GM19025 (cell line): Measurements from ENCODE around the gene TMEM82.
"Not testable (repeated sequence)": the region's sequence is repeated elsewhere in the genome, so short reads cannot be mapped to it uniquely, and the experiment has no call there.

Experiments
- ATAC-seq: cut with Tn5 transposase; IDR thresholded peaks from one replicate; pipeline ENCODE4 v1.9.1; 2021; ENCODE audit warnings: mild to moderate bottlenecking, low read depth, moderate library complexity; ENCODE audit not compliant: unreplicated experiment

TMEM82 gene

DNA sequence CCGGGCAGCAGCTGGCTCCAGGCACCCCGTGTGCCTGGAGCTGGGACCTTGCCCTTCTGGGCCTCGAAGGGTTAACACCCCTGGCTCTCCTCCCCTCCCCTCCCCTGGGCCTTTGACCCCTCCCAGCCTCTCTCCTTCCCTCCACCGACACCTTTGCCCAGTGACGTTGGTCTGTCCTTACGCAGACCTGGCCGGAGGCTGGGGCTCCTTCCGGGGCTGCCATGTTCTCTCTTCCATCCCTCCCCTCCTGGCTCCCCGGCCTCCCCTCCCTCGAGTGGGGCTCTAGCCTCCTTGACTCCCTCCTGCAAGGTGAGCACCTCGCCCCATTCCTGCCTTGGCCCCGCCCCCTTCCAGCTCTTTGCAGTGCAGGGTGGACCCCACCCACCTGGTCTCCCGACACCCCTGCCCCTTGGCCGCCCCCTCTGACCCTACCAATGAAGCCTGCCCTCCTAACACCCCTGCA, at the start of gene TMEM82:
Gene TMEM82, plus strand, starts transcription at position 161 of the 463 bp plus-strand sequence. Its CDS starts 61 bp downstream, at position 222.
- ATAC-seq, result no peak

DNA sequence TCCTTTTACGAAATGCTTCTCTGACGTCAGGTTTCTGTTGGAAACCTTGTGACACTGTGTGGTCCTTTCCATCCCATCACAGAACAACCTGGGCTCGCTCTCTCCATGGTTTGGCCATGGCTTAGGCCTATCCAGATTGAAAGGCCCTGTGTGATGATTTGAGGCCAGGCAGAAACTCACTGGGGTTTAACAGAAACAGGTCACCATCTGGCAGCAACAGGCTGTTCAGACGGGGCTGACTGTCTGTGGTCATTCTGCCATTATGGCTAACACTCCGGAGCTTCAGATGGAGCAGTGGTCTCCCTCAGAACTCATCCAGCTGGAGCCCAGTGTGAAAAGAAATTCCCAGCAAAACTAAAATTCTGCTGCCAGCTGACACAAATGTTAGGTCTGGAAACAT, 48.9 kb upstream of the TMEM82 start:
- ATAC-seq, result no peak

DNA sequence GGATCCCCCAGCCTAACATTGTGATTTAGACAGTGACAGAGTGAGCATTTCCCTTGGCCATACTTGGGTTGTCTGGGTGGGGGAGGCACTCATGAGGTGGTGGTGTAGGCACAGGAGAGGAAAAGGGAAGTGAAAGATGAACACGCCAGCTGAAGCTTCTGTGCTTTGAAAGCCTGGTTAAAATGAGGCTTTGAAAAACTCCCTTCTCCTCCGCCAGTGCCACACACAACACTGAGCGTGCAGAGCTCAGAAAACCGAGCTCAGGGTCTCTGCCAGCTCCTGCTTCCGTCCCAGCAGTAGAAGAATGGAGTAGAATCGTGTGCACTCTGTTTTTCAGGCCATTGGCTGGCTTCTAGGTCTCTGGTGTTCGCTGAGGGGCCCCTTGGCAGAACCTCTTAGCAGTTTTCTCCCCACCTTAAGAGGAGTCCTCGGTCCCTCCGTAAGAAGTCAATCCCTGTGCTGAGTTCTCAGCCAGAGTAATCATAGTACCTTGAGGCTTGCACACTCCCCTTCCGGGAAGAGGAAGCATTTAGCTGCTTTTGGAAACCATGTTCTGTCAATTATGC, 45.3 kb upstream of the TMEM82 start:
- peak; percentile 90 for ATAC-seq

DNA sequence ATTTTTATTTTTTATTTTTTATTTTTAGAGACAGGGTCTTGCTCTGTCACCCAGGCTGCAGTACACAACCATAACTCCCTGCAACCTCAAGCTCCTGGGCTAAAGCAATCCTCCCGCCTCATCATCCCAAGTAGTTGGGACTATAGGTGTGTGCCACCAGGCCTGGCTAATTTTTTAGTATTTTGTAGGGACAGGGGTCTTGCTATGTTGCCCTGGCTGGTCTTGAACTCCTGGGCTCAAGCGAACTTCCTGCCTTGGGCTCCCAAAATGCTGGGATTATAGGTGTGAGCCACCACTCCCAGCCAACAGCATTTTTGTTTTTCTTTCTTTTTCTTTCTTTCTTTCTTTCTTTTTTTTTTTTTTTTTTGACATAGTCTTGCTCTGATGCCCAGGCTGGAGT, 44.1 kb upstream of the TMEM82 start:
- no peak for ATAC-seq

DNA sequence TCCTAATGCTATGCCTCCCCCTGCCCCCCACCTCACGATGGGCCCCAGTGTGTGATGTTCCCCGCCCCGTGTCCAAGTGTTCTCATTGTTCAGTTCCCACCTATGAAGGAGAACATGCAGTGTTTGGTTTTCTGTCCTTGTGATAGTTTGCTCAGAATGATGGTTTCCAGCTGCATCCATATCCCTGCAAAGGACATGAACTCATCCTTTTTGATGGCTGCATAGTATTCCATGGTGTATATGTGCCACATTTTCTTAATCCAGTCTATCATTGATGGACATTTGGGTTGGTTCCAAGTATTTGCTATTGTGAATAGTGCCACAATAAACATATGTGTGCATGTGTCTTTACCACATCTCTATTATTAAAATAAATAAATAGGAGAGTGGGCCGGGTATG, 43.0 kb upstream of the TMEM82 start:
- not testable (repeated sequence) for ATAC-seq

DNA sequence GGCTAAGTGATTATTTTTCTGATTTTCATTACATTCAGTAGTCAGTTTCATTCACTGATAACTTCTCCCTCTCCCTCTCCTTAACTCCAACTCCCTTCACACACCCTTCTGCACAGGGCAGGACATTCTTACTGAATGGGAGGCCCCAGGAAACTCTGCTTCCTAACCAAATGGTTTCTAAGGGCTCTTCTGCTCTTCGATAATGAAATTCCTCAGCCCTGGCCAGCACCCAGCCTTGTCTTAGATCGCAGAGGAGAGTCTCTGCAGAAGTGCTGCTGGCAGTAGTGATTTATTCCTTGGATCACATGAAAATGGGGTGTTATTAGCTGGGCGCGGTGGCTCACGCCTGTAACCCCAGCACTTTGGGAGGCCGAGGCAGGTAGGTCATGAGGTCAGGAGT, 41.8 kb upstream of the TMEM82 start:
- ATAC-seq, result no peak

DNA sequence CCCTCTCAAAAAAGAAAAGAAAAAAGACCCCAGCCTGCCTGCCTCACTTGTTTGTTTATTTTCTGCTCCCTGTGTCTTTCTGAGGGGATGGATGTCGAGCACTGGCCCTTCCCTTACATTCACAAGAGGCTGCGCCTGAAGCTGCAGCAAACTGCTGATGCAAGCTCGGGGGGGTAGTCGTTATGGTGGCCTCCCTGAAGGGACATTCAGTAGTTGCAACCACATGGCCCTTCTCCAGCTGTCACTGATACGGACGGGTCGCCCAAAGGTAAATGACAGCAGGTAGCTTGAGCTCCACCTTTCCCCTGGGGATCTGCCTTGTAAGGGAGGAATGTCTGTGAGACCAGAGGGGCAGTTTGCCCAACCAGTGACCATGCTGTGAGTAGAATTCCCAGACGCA, 40.5 kb upstream of the TMEM82 start:
- no peak for ATAC-seq

DNA sequence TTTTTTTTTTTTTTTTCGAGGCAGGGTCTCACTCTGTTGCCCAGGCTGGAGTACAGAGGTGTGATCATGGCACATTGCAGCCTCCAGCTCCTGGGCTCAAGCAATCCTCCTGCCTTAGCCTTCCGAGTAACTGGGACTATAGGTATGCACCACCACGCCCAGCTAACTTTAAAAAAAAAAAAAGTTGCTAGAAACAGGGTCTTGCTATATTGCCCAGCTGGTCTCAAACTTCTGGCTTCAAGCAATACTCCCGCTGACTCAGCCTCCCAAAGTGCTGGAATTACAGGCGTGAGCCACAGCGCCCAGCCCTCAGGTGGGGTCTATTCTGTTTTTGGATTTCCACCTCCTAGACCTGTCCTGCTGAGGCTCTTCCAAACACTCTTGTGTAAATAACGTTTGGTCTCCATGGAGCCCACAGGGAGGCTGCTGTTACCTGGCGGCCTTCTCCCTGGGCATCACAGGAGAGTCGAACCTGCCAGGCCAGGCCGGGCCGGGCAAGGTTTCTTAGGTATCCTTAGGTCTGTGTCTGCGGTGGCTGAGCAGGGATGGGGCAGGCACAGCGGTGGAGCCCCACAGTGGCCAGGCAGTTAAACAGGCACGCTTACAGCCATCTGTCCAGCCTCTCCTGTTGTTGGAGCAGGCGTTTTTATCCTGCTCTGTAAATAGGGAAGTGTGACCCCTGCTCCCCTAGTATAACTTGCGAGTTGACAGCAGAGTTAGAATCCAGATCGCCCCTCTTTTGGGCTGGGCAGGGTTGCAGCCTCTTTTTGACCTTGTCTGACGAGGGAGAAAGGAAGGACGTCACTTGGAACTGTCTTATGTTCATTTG, 39.4 kb upstream of the TMEM82 start:
- no peak for ATAC-seq

DNA sequence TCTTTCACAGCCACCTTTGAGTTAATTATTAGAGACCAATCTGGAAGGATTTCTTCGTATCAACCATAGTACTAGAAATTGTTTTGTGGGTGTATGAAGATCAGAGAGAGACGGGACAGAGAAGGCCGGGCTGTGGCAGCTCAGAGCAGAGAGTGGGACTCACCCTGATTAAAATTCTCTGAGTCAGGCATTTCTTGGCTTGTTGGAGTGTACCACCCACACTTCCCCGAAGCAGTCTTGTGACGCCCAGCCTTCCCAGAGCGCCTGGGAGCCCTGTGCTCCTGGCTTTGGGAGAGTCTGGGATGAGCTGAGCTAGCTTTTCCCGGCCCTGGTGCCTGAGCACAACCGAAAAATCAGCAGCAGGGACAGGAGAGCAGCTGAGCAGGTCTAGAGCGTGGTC, 38.7 kb upstream of the TMEM82 start:
- no peak for ATAC-seq

GRCh38 chr1:15704526-15705183, 37.6 kb upstream of the TMEM82 start:
- ATAC-seq, result no peak

GRCh38 chr1:15705184-15705566, 37.1 kb upstream of the TMEM82 start:
- no peak for ATAC-seq

GRCh38 chr1:15706751-15707150, 35.5 kb upstream of the TMEM82 start:
- ATAC-seq, result no peak

DNA sequence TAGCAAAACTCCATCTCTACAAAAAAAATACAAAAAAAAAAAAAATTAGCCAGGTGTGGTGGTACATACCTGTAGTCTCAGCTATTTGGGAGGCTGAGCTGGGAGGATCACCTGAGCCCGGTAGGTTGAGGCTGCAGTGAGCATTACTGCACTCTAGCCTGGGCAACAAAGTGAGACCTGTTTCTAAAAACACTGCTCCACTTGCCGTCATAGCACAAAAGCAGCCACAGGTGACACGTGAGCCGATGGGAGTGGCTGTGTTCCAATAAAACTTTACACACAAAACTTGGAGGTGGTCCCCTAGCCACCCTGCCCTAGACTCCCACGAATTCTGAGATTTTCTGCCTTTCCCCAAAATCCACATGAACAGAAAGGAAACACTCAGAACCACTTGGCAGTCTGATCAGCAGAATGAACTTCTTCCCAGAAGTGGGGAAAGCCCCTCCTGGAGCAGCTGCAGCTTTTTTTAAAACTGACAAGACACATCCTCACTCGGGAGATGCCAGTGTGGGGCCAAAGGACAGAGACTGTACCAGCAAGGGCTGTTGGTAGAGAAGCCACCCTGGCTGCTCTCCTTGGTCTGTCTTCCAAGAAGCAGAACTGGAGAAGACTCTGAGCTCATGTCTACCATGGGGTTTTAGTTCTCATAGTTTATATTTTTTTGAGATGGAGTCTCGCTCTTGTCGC, 34.9 kb upstream of the TMEM82 start:
- ATAC-seq, result no peak

GRCh38 chr1:15708486-15709137, 33.7 kb upstream of the TMEM82 start:
- ATAC-seq, result no peak

GRCh38 chr1:15709226-15709625, 33.1 kb upstream of the TMEM82 start:
- ATAC-seq, result no peak

- no peak for ATAC-seq
Observed at GRCh38 chr1:15712168-15712567, 30.1 kb upstream of the TMEM82 start.

GRCh38 chr1:15714406-15715136, 27.7 kb upstream of the TMEM82 start:
- ATAC-seq, result no peak

DNA sequence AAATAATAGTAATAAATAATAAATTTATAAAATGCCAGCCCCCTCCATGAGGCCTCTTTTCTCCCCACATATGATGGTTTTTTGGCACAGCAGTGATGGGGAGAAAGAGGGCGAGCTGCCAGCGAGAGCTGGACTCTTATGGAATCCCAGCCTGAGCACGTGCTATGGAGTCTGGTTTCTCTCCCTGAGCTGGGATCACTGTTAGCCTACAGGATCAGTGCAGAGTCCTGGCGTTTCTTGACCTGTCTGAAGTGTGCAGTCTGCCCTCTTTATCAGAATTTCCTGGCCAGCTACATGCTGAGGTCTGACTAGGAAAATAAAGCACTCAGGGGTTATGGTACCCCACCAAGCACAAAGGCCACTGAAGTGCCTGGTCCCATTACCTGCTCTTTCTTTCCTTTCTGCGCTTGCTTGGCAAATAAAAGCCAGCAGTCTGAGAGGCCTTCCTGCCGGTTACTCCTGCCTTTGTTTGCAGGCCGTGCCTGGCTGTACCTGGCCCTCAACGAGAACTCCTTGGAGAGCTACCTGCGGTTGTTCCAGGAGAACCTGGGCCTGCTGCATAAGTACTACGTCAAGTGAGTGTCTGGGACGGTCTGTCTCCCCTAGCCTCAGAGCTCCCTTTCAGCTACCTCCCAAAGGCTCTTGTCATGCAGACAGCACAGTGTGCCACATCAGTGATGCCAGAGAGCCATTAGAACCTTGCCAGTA, 24.7 kb upstream of the TMEM82 start:
- no peak for ATAC-seq

DNA sequence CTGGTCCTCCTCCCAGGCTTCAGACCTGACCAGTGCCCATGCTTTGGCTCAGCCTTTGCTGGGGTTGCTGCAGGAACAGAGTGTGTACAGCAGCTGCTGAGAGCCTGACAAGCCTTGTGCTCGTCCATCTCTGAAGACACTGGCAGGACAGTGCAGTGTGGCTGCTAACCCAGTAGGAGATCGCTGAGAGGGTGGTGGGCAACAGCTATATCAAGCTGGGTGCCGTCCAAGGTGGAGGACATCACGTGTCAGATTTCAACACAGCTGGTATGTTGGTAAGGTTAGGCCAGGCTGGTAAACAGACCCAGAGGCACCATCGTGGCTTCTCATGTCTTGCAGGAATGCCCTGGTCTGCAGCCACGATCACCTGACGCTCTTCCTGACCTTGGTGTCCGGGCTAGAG, 24.1 kb upstream of the TMEM82 start:
- ATAC-seq, result no peak
